ENCODE measurements around the gene DISC1.

- TF ChIP-seq, protein P1, sequence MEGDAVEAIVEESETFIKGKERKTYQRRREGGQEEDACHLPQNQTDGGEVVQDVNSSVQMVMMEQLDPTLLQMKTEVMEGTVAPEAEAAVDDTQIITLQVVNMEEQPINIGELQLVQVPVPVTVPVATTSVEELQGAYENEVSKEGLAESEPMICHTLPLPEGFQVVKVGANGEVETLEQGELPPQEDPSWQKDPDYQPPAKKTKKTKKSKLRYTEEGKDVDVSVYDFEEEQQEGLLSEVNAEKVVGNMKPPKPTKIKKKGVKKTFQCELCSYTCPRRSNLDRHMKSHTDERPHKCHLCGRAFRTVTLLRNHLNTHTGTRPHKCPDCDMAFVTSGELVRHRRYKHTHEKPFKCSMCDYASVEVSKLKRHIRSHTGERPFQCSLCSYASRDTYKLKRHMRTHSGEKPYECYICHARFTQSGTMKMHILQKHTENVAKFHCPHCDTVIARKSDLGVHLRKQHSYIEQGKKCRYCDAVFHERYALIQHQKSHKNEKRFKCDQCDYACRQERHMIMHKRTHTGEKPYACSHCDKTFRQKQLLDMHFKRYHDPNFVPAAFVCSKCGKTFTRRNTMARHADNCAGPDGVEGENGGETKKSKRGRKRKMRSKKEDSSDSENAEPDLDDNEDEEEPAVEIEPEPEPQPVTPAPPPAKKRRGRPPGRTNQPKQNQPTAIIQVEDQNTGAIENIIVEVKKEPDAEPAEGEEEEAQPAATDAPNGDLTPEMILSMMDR (IDR thresholded peaks at IDR 0.05): no peak
- TF ChIP-seq, protein P2, sequence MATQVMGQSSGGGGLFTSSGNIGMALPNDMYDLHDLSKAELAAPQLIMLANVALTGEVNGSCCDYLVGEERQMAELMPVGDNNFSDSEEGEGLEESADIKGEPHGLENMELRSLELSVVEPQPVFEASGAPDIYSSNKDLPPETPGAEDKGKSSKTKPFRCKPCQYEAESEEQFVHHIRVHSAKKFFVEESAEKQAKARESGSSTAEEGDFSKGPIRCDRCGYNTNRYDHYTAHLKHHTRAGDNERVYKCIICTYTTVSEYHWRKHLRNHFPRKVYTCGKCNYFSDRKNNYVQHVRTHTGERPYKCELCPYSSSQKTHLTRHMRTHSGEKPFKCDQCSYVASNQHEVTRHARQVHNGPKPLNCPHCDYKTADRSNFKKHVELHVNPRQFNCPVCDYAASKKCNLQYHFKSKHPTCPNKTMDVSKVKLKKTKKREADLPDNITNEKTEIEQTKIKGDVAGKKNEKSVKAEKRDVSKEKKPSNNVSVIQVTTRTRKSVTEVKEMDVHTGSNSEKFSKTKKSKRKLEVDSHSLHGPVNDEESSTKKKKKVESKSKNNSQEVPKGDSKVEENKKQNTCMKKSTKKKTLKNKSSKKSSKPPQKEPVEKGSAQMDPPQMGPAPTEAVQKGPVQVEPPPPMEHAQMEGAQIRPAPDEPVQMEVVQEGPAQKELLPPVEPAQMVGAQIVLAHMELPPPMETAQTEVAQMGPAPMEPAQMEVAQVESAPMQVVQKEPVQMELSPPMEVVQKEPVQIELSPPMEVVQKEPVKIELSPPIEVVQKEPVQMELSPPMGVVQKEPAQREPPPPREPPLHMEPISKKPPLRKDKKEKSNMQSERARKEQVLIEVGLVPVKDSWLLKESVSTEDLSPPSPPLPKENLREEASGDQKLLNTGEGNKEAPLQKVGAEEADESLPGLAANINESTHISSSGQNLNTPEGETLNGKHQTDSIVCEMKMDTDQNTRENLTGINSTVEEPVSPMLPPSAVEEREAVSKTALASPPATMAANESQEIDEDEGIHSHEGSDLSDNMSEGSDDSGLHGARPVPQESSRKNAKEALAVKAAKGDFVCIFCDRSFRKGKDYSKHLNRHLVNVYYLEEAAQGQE (IDR thresholded peaks at IDR 0.05; ENCODE audit: insufficient read depth in 1 of 2, low read depth in 2 of 2, low read length in 1 of 2): no peak
- TF ChIP-seq POLR2AphosphoS5 (IDR thresholded peaks at IDR 0.05; ENCODE audit: low read depth, low read length): no peak
These were observed 79.5 kb downstream of the DISC1 start for GRCh38 chr1:231705806-231706760.
